ENCODE results near the gene AIF1L. TPM values are rescaled to one million over a fixed set of nuclear protein-coding genes. Genes with fewer than 3 reads are reported as not detected.

Gene AIF1L
- total RNA-seq, 1 donor from 2014 or later, result 23.7 TPM

GRCh38 chr9:131048332-131048731 is 48.0 kb upstream of the AIF1L start:
- peaks cover 10% of the 10 kb centered on the region for H3K27me3 Mint-ChIP-seq (ENCODE audit: low read depth, unreplicated experiment)
- DNase-seq (ENCODE audit: low read depth) (no peak), FAIRE-seq (no peak)
- Histone ChIP-seq H3K9me3 (ENCODE audit: insufficient read depth, low read depth, low read length) (no peaks in the 10 kb centered on the region), H3K79me2 (ENCODE audit: insufficient read depth, low read length) (no peaks in the 10 kb centered on the region), H2AFZ (ENCODE audit: low read depth, low read length) (no peak overlapping the region), H3K36me3 (ENCODE audit: insufficient read depth, low read length) (no peaks in the 10 kb centered on the region), H3K4me1 (ENCODE audit: insufficient read depth, low read length) (no peaks in the 10 kb centered on the region), H3K9ac (ENCODE audit: low read length) (no peak overlapping the region), H3K4me3 (ENCODE audit: insufficient read depth, low read depth, low read length) (no peak overlapping the region), H3K4me2 (ENCODE audit: low read length) (no peak overlapping the region), H3K27me3 (ENCODE audit: insufficient read depth, low read length) (peaks cover 2% of the 10 kb centered on the region), H3K27ac (ENCODE audit: low read depth, low read length) (no peak overlapping the region), H4K20me1 (ENCODE audit: insufficient read depth, low read length) (no peaks in the 10 kb centered on the region)
- no peak for TF ChIP-seq CTCF (IDR thresholded peaks at IDR 0.05; ENCODE audit: insufficient read depth, low read depth, low read length)
- no peak for TF ChIP-seq EZH2 (IDR thresholded peaks at IDR 0.05; ENCODE audit: insufficient read depth, low read length)
- peaks cover 4% of the 10 kb centered on the region for H3K9me3 Mint-ChIP-seq (ENCODE audit: unreplicated experiment)
- no peaks in the 10 kb centered on the region for H3K36me3 Mint-ChIP-seq (ENCODE audit: low read depth, unreplicated experiment)
- H3K27ac Mint-ChIP-seq (ENCODE audit: unreplicated experiment), result no peak overlapping the region
- no peaks in the 10 kb centered on the region for H3K4me1 Mint-ChIP-seq (ENCODE audit: low read depth, unreplicated experiment)
- H3K4me3 Mint-ChIP-seq (ENCODE audit: unreplicated experiment), result no peak overlapping the region

- Histone ChIP-seq H3K4me2 (ENCODE audit: low read length) (no peak overlapping the region), H3K9ac (ENCODE audit: low read length) (no peak overlapping the region), H3K9me3 (ENCODE audit: insufficient read depth, low read depth, low read length) (no peaks in the 10 kb centered on the region), H3K36me3 (ENCODE audit: insufficient read depth, low read length) (no peaks in the 10 kb centered on the region), H2AFZ (ENCODE audit: low read depth, low read length) (no peak overlapping the region), H3K79me2 (ENCODE audit: insufficient read depth, low read length) (no peaks in the 10 kb centered on the region), H3K4me1 (ENCODE audit: insufficient read depth, low read length) (no peaks in the 10 kb centered on the region), H4K20me1 (ENCODE audit: insufficient read depth, low read length) (no peaks in the 10 kb centered on the region), H3K4me3 (ENCODE audit: insufficient read depth, low read depth, low read length) (no peak overlapping the region), H3K27ac (ENCODE audit: low read depth, low read length) (no peak overlapping the region), H3K27me3 (ENCODE audit: insufficient read depth, low read length) (peaks cover 2% of the 10 kb centered on the region)
- peaks cover 4% of the 10 kb centered on the region for H3K9me3 Mint-ChIP-seq (ENCODE audit: unreplicated experiment)
- DNase-seq (ENCODE audit: low read depth), result no peak
- no peak for FAIRE-seq
- no peak overlapping the region for H3K4me3 Mint-ChIP-seq (ENCODE audit: unreplicated experiment)
- H3K27ac Mint-ChIP-seq (ENCODE audit: unreplicated experiment), result no peak overlapping the region
- TF ChIP-seq CTCF (IDR thresholded peaks at IDR 0.05; ENCODE audit: insufficient read depth, low read depth, low read length), result no peak
- TF ChIP-seq EZH2 (IDR thresholded peaks at IDR 0.05; ENCODE audit: insufficient read depth, low read length), result no peak
- peaks cover 10% of the 10 kb centered on the region for H3K27me3 Mint-ChIP-seq (ENCODE audit: low read depth, unreplicated experiment)
- no peaks in the 10 kb centered on the region for H3K36me3 Mint-ChIP-seq (ENCODE audit: low read depth, unreplicated experiment)
- no peaks in the 10 kb centered on the region for H3K4me1 Mint-ChIP-seq (ENCODE audit: low read depth, unreplicated experiment)
These were observed 47.5 kb upstream of the AIF1L start for GRCh38 chr9:131048820-131049219.

GRCh38 chr9:131049829-131050715 is 46.3 kb upstream of the AIF1L start:
- Mint-ChIP-seq H3K4me1 (ENCODE audit: low read depth, unreplicated experiment) (no peaks in the 10 kb centered on the region), H3K27me3 (ENCODE audit: low read depth, unreplicated experiment) (peaks cover 10% of the 10 kb centered on the region), H3K4me3 (ENCODE audit: unreplicated experiment) (no peak overlapping the region), H3K9me3 (ENCODE audit: unreplicated experiment) (peaks cover 4% of the 10 kb centered on the region), H3K36me3 (ENCODE audit: low read depth, unreplicated experiment) (no peaks in the 10 kb centered on the region), H3K27ac (ENCODE audit: unreplicated experiment) (no peak overlapping the region)
- FAIRE-seq (no peak), DNase-seq (ENCODE audit: low read depth) (no peak)
- Histone ChIP-seq H3K36me3 (ENCODE audit: insufficient read depth, low read length) (no peaks in the 10 kb centered on the region), H3K4me1 (ENCODE audit: insufficient read depth, low read length) (no peaks in the 10 kb centered on the region), H3K4me2 (ENCODE audit: low read length) (no peak overlapping the region), H3K27me3 (ENCODE audit: insufficient read depth, low read length) (peaks cover 7% of the 10 kb centered on the region), H3K9me3 (ENCODE audit: insufficient read depth, low read depth, low read length) (no peaks in the 10 kb centered on the region), H2AFZ (ENCODE audit: low read depth, low read length) (no peak overlapping the region), H3K79me2 (ENCODE audit: insufficient read depth, low read length) (no peaks in the 10 kb centered on the region), H4K20me1 (ENCODE audit: insufficient read depth, low read length) (no peaks in the 10 kb centered on the region), H3K27ac (ENCODE audit: low read depth, low read length) (no peak overlapping the region), H3K9ac (ENCODE audit: low read length) (no peak overlapping the region), H3K4me3 (ENCODE audit: insufficient read depth, low read depth, low read length) (no peak overlapping the region)
- TF ChIP-seq EZH2 (IDR thresholded peaks at IDR 0.05; ENCODE audit: insufficient read depth, low read length) (no peak), CTCF (IDR thresholded peaks at IDR 0.05; ENCODE audit: insufficient read depth, low read depth, low read length) (no peak)

All from astrocyte (in vitro differentiated cells and primary cell).